Peyer's patch (tissue), 4 donors: ENCODE data around the gene S1PR5.

ENCODE experiments used
- CTCF ChIP-seq, 6 experiments: fragments of 450-650 bp in 4 of 6; fragments of 200-600 bp in 2 of 6; sonication (generic) in 1 of 6; IDR thresholded peaks; one replicate each; pipeline ENCODE4 v1.5.1; 2017 to 2019; ENCODE audit warnings: antibody characterized with exemption in 6 of 6, mild to moderate bottlenecking in 3 of 6, moderate library complexity in 1 of 6
- POLR2A ChIP-seq, 2 donors: fragments of 450-650 bp; IDR thresholded peaks; one replicate each; pipeline ENCODE4 v1.5.1; 2017; ENCODE audit warnings: antibody characterized with exemption in 2 of 2, mild to moderate bottlenecking in 2 of 2, moderate library complexity in 2 of 2

- TF ChIP-seq CTCF (IDR thresholded peaks at IDR 0.05) (no peak), POLR2A (IDR thresholded peaks at IDR 0.05) (no peak)
Measured at GRCh38 chr19:10464456-10464855, 52.8 kb downstream of the S1PR5 start.
